Naive thymus-derived CD8-positive, alpha-beta T cell (primary cell): Measurements from ENCODE around the gene B3GNT9. TPM values are rescaled to one million over a fixed set of nuclear protein-coding genes. Genes with fewer than 3 reads are reported as not detected.
A peak's percentile ranks its signal among the peaks of the same experiment; 100 is the strongest.
"Not testable (repeated sequence)": the region's sequence is repeated elsewhere in the genome, so short reads cannot be mapped to it uniquely, and the experiment has no call there.

Experiments used
- ATAC-seq, 2 donors: fragments of 150-1000 bp; cut with Tn5 transposase in 1 of 2; sonication (Bioruptor Pico), chemical (Tn5 transposase) in 1 of 2; 1 replicate in 1 of 2; 2 replicates in 1 of 2; pipeline ENCODE4 v1.10.0; 2021; ENCODE audit warnings: mild to moderate bottlenecking in 2 of 2, moderate library complexity in 2 of 2
- POLR2A ChIA-PET: fragments of 350-600 bp; sonication (Branson Sonifier 250); formaldehyde crosslinking; loops from one replicate; lab custom pipeline; 2021; ENCODE audit warnings: antibody characterized with exemption; lab: Charles Lee
- DNase-seq, 10 donors: peaks; one replicate each; pipeline versions ENCODE4 v3.0.0 to v3.0.0-alpha.2; 2020 to 2022
- H3K27ac Mint-ChIP-seq, 10 donors: one replicate each; pipeline ENCODE4 v1.8.0; 2020 to 2022; ENCODE audit warnings: mild to moderate bottlenecking in 10 of 10, mixed read lengths in 10 of 10, moderate library complexity in 4 of 10, inconsistent platforms in 1 of 10
- H3K27me3 Mint-ChIP-seq, 5 donors: one replicate each; pipeline ENCODE4 v1.8.0; 2021 to 2022; ENCODE audit warnings: mixed read lengths in 5 of 5
- H3K36me3 Mint-ChIP-seq, 3 donors: one replicate each; pipeline ENCODE4 v1.8.0; 2020 to 2022; ENCODE audit warnings: mixed read lengths in 3 of 3, mild to moderate bottlenecking in 2 of 3, inconsistent platforms in 1 of 3
- H3K4me1 Mint-ChIP-seq, 4 donors: one replicate each; pipeline ENCODE4 v1.8.0; 2021 to 2022; ENCODE audit warnings: mixed read lengths in 4 of 4
- H3K4me3 Mint-ChIP-seq, 10 donors: one replicate each; pipeline ENCODE4 v1.8.0; 2020 to 2022; ENCODE audit warnings: mild to moderate bottlenecking in 10 of 10, mixed read lengths in 10 of 10, moderate library complexity in 6 of 10, inconsistent platforms in 1 of 10
- H3K9me3 Mint-ChIP-seq, 9 donors: one replicate each; pipeline ENCODE4 v1.8.0; 2020 to 2022; ENCODE audit warnings: mixed read lengths in 9 of 9, mild to moderate bottlenecking in 3 of 9, inconsistent platforms in 1 of 9, moderate library complexity in 1 of 9
- polyA plus RNA-seq, 3 donors: library from polyadenylated mRNA; unstranded; fragments of 300-500 nt; fragmentation: Illumina TruSeq; gene quantifications; one replicate each; pipeline ENCODE4 v1.2.3, GENCODE V29; 2021
- total RNA-seq, 8 experiments: library from RNA in 2 of 8; stranded (reverse) in 2 of 8; gene quantifications; one replicate each; pipeline ENCODE4 v1.2.3 and lab custom pipeline; 2021 to 2026

Gene B3GNT9
- total and polyA plus RNA-seq, 5 experiments from 2014 or later: 0.19 to 1.8 (median 1.1) TPM

- peaks cover 0 to 26% (median 9%) of the 10 kb centered on the region in 5 donors for H3K27me3 Mint-ChIP-seq
- H3K36me3 Mint-ChIP-seq: peaks cover 3 to 60% (median 51%) of the 10 kb centered on the region in 3 donors
- H3K9me3 Mint-ChIP-seq: no peaks in the 10 kb centered on the region
- POLR2A ChIA-PET: no interaction called here
- H3K27ac Mint-ChIP-seq: peak overlapping the region in 2 of 10 donors; percentile 7 to 20
- ATAC-seq: no peak
- no peak for DNase-seq
- peaks cover 3 to 6% (median 5%) of the 10 kb centered on the region in 4 donors for H3K4me1 Mint-ChIP-seq
- no peak overlapping the region for H3K4me3 Mint-ChIP-seq
Observed at GRCh38 chr16:67147437-67148140, 3.2 kb downstream of the B3GNT9 start.

- DNase-seq (no peak), ATAC-seq (no peak)
- H3K4me3 Mint-ChIP-seq: no peak overlapping the region
- POLR2A ChIA-PET: no interaction called here
- peaks cover 3 to 5% (median 5%) of the 10 kb centered on the region in 4 donors for H3K4me1 Mint-ChIP-seq
- H3K36me3 Mint-ChIP-seq: peaks cover 3 to 67% (median 57%) of the 10 kb centered on the region in 3 donors
- no peaks in the 10 kb centered on the region for H3K9me3 Mint-ChIP-seq
- no peak overlapping the region for H3K27ac Mint-ChIP-seq
- H3K27me3 Mint-ChIP-seq: peaks cover 0 to 26% (median 9%) of the 10 kb centered on the region in 5 donors
Observed at GRCh38 chr16:67146523-67147357, 4.1 kb downstream of the B3GNT9 start.

- DNase-seq: no peak
- peaks cover 3 to 77% (median 65%) of the 10 kb centered on the region in 3 donors for H3K36me3 Mint-ChIP-seq
- H3K4me1 Mint-ChIP-seq: peaks cover 0 to 2% (median 0%) of the 10 kb centered on the region in 4 donors
- POLR2A ChIA-PET: no interaction called here
- ATAC-seq: no peak
- H3K27ac Mint-ChIP-seq: peak overlapping the region in 1 of 10 donors; percentile 52
- no peaks in the 10 kb centered on the region for H3K9me3 Mint-ChIP-seq
- no peak overlapping the region for H3K4me3 Mint-ChIP-seq
- peaks cover 0 to 19% (median 9%) of the 10 kb centered on the region in 5 donors for H3K27me3 Mint-ChIP-seq
Observed at GRCh38 chr16:67145746-67146145, 5.1 kb downstream of the B3GNT9 start.

- Mint-ChIP-seq H3K9me3 (no peaks in the 10 kb centered on the region), H3K27ac (peak overlapping the region in 2 of 10 donors; percentile 16 to 65), H3K4me1 (peaks cover 0 to 2% (median 0%) of the 10 kb centered on the region in 4 donors), H3K27me3 (peaks cover 0 to 19% (median 9%) of the 10 kb centered on the region in 5 donors), H3K36me3 (peaks cover 3 to 85% (median 73%) of the 10 kb centered on the region in 3 donors), H3K4me3 (no peak overlapping the region)
- DNase-seq (no peak), ATAC-seq (no peak)
- POLR2A ChIA-PET: no interaction called here
Observed at GRCh38 chr16:67144943-67145342, 5.9 kb downstream of the B3GNT9 start.

- H3K4me1 Mint-ChIP-seq: no peaks in the 10 kb centered on the region
- peaks cover 0 to 3% (median 0%) of the 10 kb centered on the region in 5 donors for H3K27me3 Mint-ChIP-seq
- no peak overlapping the region for H3K27ac Mint-ChIP-seq
- POLR2A ChIA-PET: no interaction called here
- no peak overlapping the region for H3K4me3 Mint-ChIP-seq
- DNase-seq: no peak
- H3K36me3 Mint-ChIP-seq: peaks cover 3 to 94% (median 76%) of the 10 kb centered on the region in 3 donors
- ATAC-seq: no peak
- no peaks in the 10 kb centered on the region for H3K9me3 Mint-ChIP-seq
Observed at GRCh38 chr16:67142342-67142741, 8.5 kb downstream of the B3GNT9 start.

- Mint-ChIP-seq H3K4me1 (no peaks in the 10 kb centered on the region), H3K27me3 (peaks cover 0 to 3% (median 0%) of the 10 kb centered on the region in 5 donors)
- POLR2A ChIA-PET: no interaction called here
Observed at GRCh38 chr16:67141391-67141790, 9.4 kb downstream of the B3GNT9 start.

GRCh38 chr16:67137605-67138004 is 13.2 kb downstream of the B3GNT9 start:
- no peaks in the 10 kb centered on the region for H3K4me1 Mint-ChIP-seq
- DNase-seq (no peak), ATAC-seq (no peak)
- H3K4me3 Mint-ChIP-seq: no peak overlapping the region
- H3K27me3 Mint-ChIP-seq: no peaks in the 10 kb centered on the region
- peaks cover 0 to 93% (median 60%) of the 10 kb centered on the region in 3 donors for H3K36me3 Mint-ChIP-seq
- POLR2A ChIA-PET: no interaction called here
- H3K27ac Mint-ChIP-seq: no peak overlapping the region
- H3K9me3 Mint-ChIP-seq: no peaks in the 10 kb centered on the region

More at GRCh38 chr16:67141391-67141790, 9.4 kb downstream of the B3GNT9 start:
- ATAC-seq (no peak), DNase-seq (no peak)
- no peak overlapping the region for H3K4me3 Mint-ChIP-seq
- no peaks in the 10 kb centered on the region for H3K9me3 Mint-ChIP-seq
- H3K27ac Mint-ChIP-seq: no peak overlapping the region
- H3K36me3 Mint-ChIP-seq: peaks cover 3 to 94% (median 72%) of the 10 kb centered on the region in 3 donors

GRCh38 chr16:67129422-67129821 is 21.4 kb downstream of the B3GNT9 start:
- Mint-ChIP-seq H3K4me3 (no peak overlapping the region), H3K36me3 (peaks cover 11 to 87% (median 28%) of the 10 kb centered on the region in 3 donors), H3K27me3 (no peaks in the 10 kb centered on the region), H3K4me1 (peaks cover 0 to 7% (median 0%) of the 10 kb centered on the region in 4 donors), H3K27ac (no peak overlapping the region), H3K9me3 (no peaks in the 10 kb centered on the region)
- no peak for ATAC-seq
- POLR2A ChIA-PET: interaction anchor here (0.6 kb wide), 1 partner anchor 11 kb away, joined by 3 read pairs; no protein-coding TSS in a partner anchor
- DNase-seq: no peak

GRCh38 chr16:67128887-67129286 is 21.9 kb downstream of the B3GNT9 start:
- no peak overlapping the region for H3K4me3 Mint-ChIP-seq
- no peaks in the 10 kb centered on the region for H3K27me3 Mint-ChIP-seq
- H3K27ac Mint-ChIP-seq: no peak overlapping the region
- H3K9me3 Mint-ChIP-seq: no peaks in the 10 kb centered on the region
- H3K36me3 Mint-ChIP-seq: peaks cover 11 to 87% (median 24%) of the 10 kb centered on the region in 3 donors
- no peak for ATAC-seq
- H3K4me1 Mint-ChIP-seq: peaks cover 0 to 7% (median 0%) of the 10 kb centered on the region in 4 donors
- POLR2A ChIA-PET: interaction anchor here (0.6 kb wide), 1 partner anchor 12 kb away, joined by 3 read pairs; no protein-coding TSS in a partner anchor
- DNase-seq: no peak

- peak overlapping the region in 1 of 10 donors; percentile 15 for H3K27ac Mint-ChIP-seq
- H3K9me3 Mint-ChIP-seq: no peaks in the 10 kb centered on the region
- H3K4me3 Mint-ChIP-seq: no peak overlapping the region
- DNase-seq (no peak), ATAC-seq (no peak)
- POLR2A ChIA-PET: no interaction called here
- no peaks in the 10 kb centered on the region for H3K27me3 Mint-ChIP-seq
- peaks cover 11 to 87% (median 26%) of the 10 kb centered on the region in 3 donors for H3K36me3 Mint-ChIP-seq
- H3K4me1 Mint-ChIP-seq: peaks cover 0 to 7% (median 0%) of the 10 kb centered on the region in 4 donors
Observed at GRCh38 chr16:67128417-67128816, 22.4 kb downstream of the B3GNT9 start.

- POLR2A ChIA-PET, H3K4me1 Mint-ChIP-seq, ATAC-seq, DNase-seq, H3K9me3 Mint-ChIP-seq, H3K27ac Mint-ChIP-seq, H3K27me3 Mint-ChIP-seq, H3K4me3 Mint-ChIP-seq: not testable (repeated sequence)
- peaks cover 10 to 77% (median 17%) of the 10 kb centered on the region in 3 donors for H3K36me3 Mint-ChIP-seq
Observed at GRCh38 chr16:67122799-67123198, 28.0 kb downstream of the B3GNT9 start.

- peak overlapping the region in 1 of 10 donors; percentile 62 for H3K27ac Mint-ChIP-seq
- peaks cover 2 to 21% (median 5%) of the 10 kb centered on the region in 4 donors for H3K4me1 Mint-ChIP-seq
- H3K27me3 Mint-ChIP-seq: no peaks in the 10 kb centered on the region
- H3K36me3 Mint-ChIP-seq: peaks cover 5 to 55% (median 11%) of the 10 kb centered on the region in 3 donors
- POLR2A ChIA-PET: no interaction called here
- H3K9me3 Mint-ChIP-seq: no peaks in the 10 kb centered on the region
- ATAC-seq: no peak
- DNase-seq: no peak
- H3K4me3 Mint-ChIP-seq: no peak overlapping the region
Observed at GRCh38 chr16:67120025-67120424, 30.8 kb downstream of the B3GNT9 start.
